SJSA1 (cell line): Measurements from ENCODE around the gene FOXG1. TPM values are rescaled to one million over a fixed set of nuclear protein-coding genes. Genes with fewer than 3 reads are reported as not detected.

Experiments
- DNase-seq, 2 experiments: peaks; one replicate each; pipeline ENCODE4 v3.0.0-alpha.2; 2015 to 2020; ENCODE audit warnings: low spot score in 2 of 2, low read depth in 1 of 2
- H3K27ac ChIP-seq: fragments of 250-450 bp; sonication (Bioruptor Pico); 2 replicates; pipeline ENCODE4 v1.5.1; 2020; ENCODE audit warnings: mild to moderate bottlenecking, moderate library complexity
- H3K27me3 ChIP-seq: fragments of 250-450 bp; sonication (Bioruptor Pico); replicated peaks from 2 replicates; pipeline ENCODE4 v1.5.1; 2020; ENCODE audit warnings: mild to moderate bottlenecking, moderate library complexity
- H3K36me3 ChIP-seq: fragments of 250-450 bp; sonication (Bioruptor Pico); 2 replicates; pipeline ENCODE4 v1.5.1; 2020; ENCODE audit warnings: mild to moderate bottlenecking
- H3K4me1 ChIP-seq: fragments of 250-450 bp; sonication (Bioruptor Pico); replicated peaks from 2 replicates; pipeline ENCODE4 v1.6.1; 2021; ENCODE audit warnings: mild to moderate bottlenecking
- H3K4me3 ChIP-seq: fragments of 250-450 bp; sonication (Bioruptor Pico); 2 replicates; pipeline ENCODE4 v1.5.1; 2020; ENCODE audit warnings: mild to moderate bottlenecking
- H3K9me3 ChIP-seq: fragments of 250-450 bp; sonication (Bioruptor Pico); replicated peaks from 2 replicates; pipeline ENCODE4 v1.5.1; 2020; ENCODE audit warnings: mild to moderate bottlenecking
- total RNA-seq: library from RNA; depleted of rRNA; stranded (reverse); fragments of >200 nt; shearing (Covaris generic); gene quantifications from 2 replicates; pipeline ENCODE4 v1.2.3, GENCODE V29; 2014

Gene FOXG1
- total RNA-seq, 1 experiment from 2014 or later: not detected

DNA sequence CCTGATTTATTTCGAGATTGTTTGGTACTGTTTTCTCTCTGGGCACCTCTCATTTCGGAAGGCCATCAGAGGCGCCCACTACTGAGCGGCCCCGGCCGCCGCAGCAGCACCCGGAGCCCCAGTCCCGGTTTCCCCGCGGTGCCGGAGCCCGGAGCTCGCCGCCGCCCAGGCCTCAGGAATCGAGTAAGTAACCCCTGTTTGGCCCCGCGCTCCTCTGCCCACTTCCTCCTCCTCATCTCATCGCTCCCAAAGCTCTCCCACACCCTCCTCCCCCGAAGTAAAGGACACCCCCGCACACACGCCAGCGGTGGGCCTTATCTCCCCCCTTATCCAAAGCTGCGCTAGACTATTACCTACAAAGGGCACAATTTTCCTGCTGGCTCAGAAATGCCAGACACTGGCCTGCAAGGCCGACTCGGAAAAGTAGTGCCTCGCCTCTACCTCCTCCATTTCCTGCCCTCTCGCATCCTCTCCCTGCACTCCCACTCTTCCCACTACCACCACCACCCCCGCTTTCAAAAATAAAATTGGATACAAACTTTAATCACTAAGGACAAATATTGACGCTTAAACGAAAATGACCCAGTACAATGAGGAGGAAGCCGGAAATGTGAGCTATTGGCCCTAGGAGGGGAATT, 637 bp upstream of the FOXG1 start:
- no peak overlapping the region for H3K4me3 ChIP-seq
- no peaks in the 10 kb centered on the region for H3K36me3 ChIP-seq
- H3K27ac ChIP-seq: no peak overlapping the region
- DNase-seq: no peak
- H3K27me3 ChIP-seq: peaks cover 47% of the 10 kb centered on the region
- H3K4me1 ChIP-seq: no peaks in the 10 kb centered on the region
- H3K9me3 ChIP-seq: 0 out of 2 replicates have a peak, but pooled peaks cover 3% of the 10 kb centered on the region

- no peak for DNase-seq
- peaks cover 51% of the 10 kb centered on the region for H3K27me3 ChIP-seq
Measured at GRCh38 chr14:28767030-28767852, 654 bp downstream of the FOXG1 start.

GRCh38 chr14:28767853-28768741, 1.5 kb downstream of the FOXG1 start:
- Histone ChIP-seq H3K27ac (no peak overlapping the region), H3K9me3 (0 out of 2 replicates have a peak, but pooled peaks cover 3% of the 10 kb centered on the region), H3K36me3 (no peaks in the 10 kb centered on the region), H3K4me3 (no peak overlapping the region), H3K4me1 (no peaks in the 10 kb centered on the region), H3K27me3 (peaks cover 48% of the 10 kb centered on the region)
- no peak for DNase-seq

More at GRCh38 chr14:28767030-28767852, 654 bp downstream of the FOXG1 start:
- H3K36me3 ChIP-seq: no peaks in the 10 kb centered on the region
- 0 out of 2 replicates have a peak, but pooled peaks cover 3% of the 10 kb centered on the region for H3K9me3 ChIP-seq
- H3K27ac ChIP-seq: no peak overlapping the region
- no peak overlapping the region for H3K4me3 ChIP-seq
- no peaks in the 10 kb centered on the region for H3K4me1 ChIP-seq

GRCh38 chr14:28769276-28769880, 2.8 kb downstream of the FOXG1 start:
- peaks cover 54% of the 10 kb centered on the region for H3K27me3 ChIP-seq
- no peak overlapping the region for H3K4me3 ChIP-seq
- H3K9me3 ChIP-seq: 0 out of 2 replicates have a peak, but pooled peaks cover 3% of the 10 kb centered on the region
- no peaks in the 10 kb centered on the region for H3K36me3 ChIP-seq
- no peak overlapping the region for H3K27ac ChIP-seq
- no peak for DNase-seq
- H3K4me1 ChIP-seq: no peaks in the 10 kb centered on the region

- Histone ChIP-seq H3K27me3 (peaks cover 57% of the 10 kb centered on the region), H3K4me1 (no peaks in the 10 kb centered on the region), H3K4me3 (no peak overlapping the region), H3K27ac (no peak overlapping the region), H3K9me3 (0 out of 2 replicates have a peak, but pooled peaks cover 3% of the 10 kb centered on the region), H3K36me3 (no peaks in the 10 kb centered on the region)
- DNase-seq: no peak
Measured at GRCh38 chr14:28770061-28770460, 3.5 kb downstream of the FOXG1 start.

DNA sequence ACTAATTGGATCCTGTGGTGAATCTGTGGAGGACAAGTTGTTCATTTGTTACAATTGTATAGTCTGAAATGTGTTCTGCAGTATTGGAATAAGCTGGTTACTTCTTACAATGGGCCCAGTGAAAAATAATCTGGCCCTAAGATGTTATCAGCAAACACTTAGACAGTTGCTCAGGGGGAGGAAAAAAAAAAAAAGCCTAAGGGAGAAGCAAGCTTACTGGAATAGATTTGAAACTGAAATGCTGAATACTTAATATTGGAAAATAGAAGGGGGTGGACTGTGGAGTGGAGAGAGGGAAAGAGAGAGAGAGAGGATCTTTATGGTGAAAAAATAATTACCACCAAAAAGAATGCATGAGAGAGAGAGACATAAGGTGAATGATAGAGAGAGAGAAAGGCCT, 4.0 kb downstream of the FOXG1 start:
- Histone ChIP-seq H3K4me3 (no peak overlapping the region), H3K36me3 (no peaks in the 10 kb centered on the region), H3K27me3 (peaks cover 61% of the 10 kb centered on the region), H3K4me1 (no peaks in the 10 kb centered on the region), H3K27ac (no peak overlapping the region), H3K9me3 (0 out of 2 replicates have a peak, but pooled peaks cover 3% of the 10 kb centered on the region)
- DNase-seq: no peak

- Histone ChIP-seq H3K36me3 (no peaks in the 10 kb centered on the region), H3K27ac (no peak overlapping the region), H3K27me3 (peaks cover 61% of the 10 kb centered on the region), H3K9me3 (0 out of 2 replicates have a peak, but pooled peaks cover 3% of the 10 kb centered on the region), H3K4me1 (no peaks in the 10 kb centered on the region), H3K4me3 (no peak overlapping the region)
- DNase-seq: no peak
Measured at GRCh38 chr14:28771168-28771567, 4.6 kb downstream of the FOXG1 start.

- H3K4me1 ChIP-seq: no peaks in the 10 kb centered on the region
- no peak overlapping the region for H3K4me3 ChIP-seq
- H3K27me3 ChIP-seq: peaks cover 70% of the 10 kb centered on the region
- no peaks in the 10 kb centered on the region for H3K36me3 ChIP-seq
- H3K27ac ChIP-seq: no peak overlapping the region
- no peak for DNase-seq
- 0 out of 2 replicates have a peak, but pooled peaks cover 3% of the 10 kb centered on the region for H3K9me3 ChIP-seq
Measured at GRCh38 chr14:28772613-28773012, 6.0 kb downstream of the FOXG1 start.

- H3K27ac ChIP-seq: no peak overlapping the region
- no peaks in the 10 kb centered on the region for H3K36me3 ChIP-seq
- no peak overlapping the region for H3K4me3 ChIP-seq
- H3K9me3 ChIP-seq: no peaks in the 10 kb centered on the region
- peaks cover 67% of the 10 kb centered on the region for H3K27me3 ChIP-seq
- H3K4me1 ChIP-seq: no peaks in the 10 kb centered on the region
- DNase-seq: no peak
Measured at GRCh38 chr14:28773176-28773575, 6.6 kb downstream of the FOXG1 start.

GRCh38 chr14:28773861-28774691, 7.5 kb downstream of the FOXG1 start:
- Histone ChIP-seq H3K27ac (no peak overlapping the region), H3K9me3 (no peaks in the 10 kb centered on the region), H3K27me3 (peaks cover 65% of the 10 kb centered on the region), H3K4me3 (no peak overlapping the region), H3K36me3 (no peaks in the 10 kb centered on the region), H3K4me1 (no peaks in the 10 kb centered on the region)
- no peak for DNase-seq

GRCh38 chr14:28774764-28775735, 8.5 kb downstream of the FOXG1 start:
- H3K4me3 ChIP-seq: no peak overlapping the region
- no peaks in the 10 kb centered on the region for H3K4me1 ChIP-seq
- no peak overlapping the region for H3K27ac ChIP-seq
- no peak for DNase-seq
- H3K9me3 ChIP-seq: no peaks in the 10 kb centered on the region
- peaks cover 65% of the 10 kb centered on the region for H3K27me3 ChIP-seq
- H3K36me3 ChIP-seq: no peaks in the 10 kb centered on the region
